Neutrophil (primary cell): ENCODE data around the gene NR1D2.

Source experiments
- H3K27ac ChIP-seq: fragments of 200-600 bp; sonication (generic); 2 replicates; pipeline ENCODE4 v1.5.1; 2016; ENCODE audit warnings: mild to moderate bottlenecking, moderate library complexity
- H3K27me3 ChIP-seq: fragments of 200-600 bp; sonication (generic); 2 replicates; pipeline ENCODE4 v1.6.0; 2016; ENCODE audit warnings: mild to moderate bottlenecking
- H3K36me3 ChIP-seq: fragments of 200-600 bp; sonication (generic); 2 replicates; pipeline ENCODE4 v1.5.1; 2017
- H3K4me1 ChIP-seq, 2 experiments: fragments of 200-600 bp in 1 of 2; sonication (generic) in 1 of 2; 1 replicate in 1 of 2; 2 replicates in 1 of 2; pipeline versions ENCODE4 v1.5.1 to v1.6.1; 2013 to 2016; ENCODE audit warnings: low read depth in 1 of 2, low read length in 1 of 2, mild to moderate bottlenecking in 1 of 2, moderate library complexity in 1 of 2; ENCODE audit not compliant: control insufficient read depth in 1 of 2, insufficient read depth in 1 of 2
- H3K4me3 ChIP-seq, 2 experiments: fragments of 200-600 bp in 1 of 2; sonication (generic) in 1 of 2; 1 replicate in 1 of 2; 2 replicates in 1 of 2; pipeline ENCODE4 v1.5.1; 2013 to 2016; ENCODE audit warnings: low read depth in 1 of 2, low read length in 1 of 2, mild to moderate bottlenecking in 1 of 2, moderate library complexity in 1 of 2
- H3K9me3 ChIP-seq: fragments of 200-600 bp; sonication (generic); 2 replicates; pipeline ENCODE4 v1.5.1; 2016
- TF ChIP-seq, protein P1 (sequence below): fragments of 200-600 bp; sonication (generic); IDR thresholded peaks from 2 replicates; pipeline ENCODE4 v1.5.1; 2016; ENCODE audit warnings: antibody characterized with exemption

The NR1D2 gene

DNA sequence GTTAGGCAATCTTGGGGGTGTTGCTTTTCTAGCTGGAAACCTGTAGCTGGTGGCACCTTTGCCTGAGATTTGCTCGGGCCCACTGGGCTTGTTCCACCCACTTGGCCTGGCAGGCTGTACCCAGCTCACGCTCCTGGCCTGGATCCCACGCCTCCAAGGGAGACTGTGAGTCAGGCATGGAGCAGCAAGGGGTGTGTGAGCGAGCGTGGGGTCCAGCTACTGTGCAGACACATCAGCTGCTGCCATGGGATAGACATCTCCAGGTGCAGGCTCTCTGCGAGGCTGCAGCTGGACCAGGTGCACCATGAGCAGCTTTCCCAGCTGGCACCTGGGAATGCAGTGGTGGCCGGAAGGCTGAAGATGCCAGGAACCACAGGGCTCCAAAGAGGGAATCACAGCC, 36.0 kb downstream of the NR1D2 start:
- no peaks in the 10 kb centered on the region for H3K36me3 ChIP-seq
- H3K4me1 ChIP-seq = no peaks in the 10 kb centered on the region
- no peaks in the 10 kb centered on the region for H3K27me3 ChIP-seq
- no peaks in the 10 kb centered on the region for H3K9me3 ChIP-seq
- no peak overlapping the region for H3K4me3 ChIP-seq
- TF ChIP-seq, protein P1, sequence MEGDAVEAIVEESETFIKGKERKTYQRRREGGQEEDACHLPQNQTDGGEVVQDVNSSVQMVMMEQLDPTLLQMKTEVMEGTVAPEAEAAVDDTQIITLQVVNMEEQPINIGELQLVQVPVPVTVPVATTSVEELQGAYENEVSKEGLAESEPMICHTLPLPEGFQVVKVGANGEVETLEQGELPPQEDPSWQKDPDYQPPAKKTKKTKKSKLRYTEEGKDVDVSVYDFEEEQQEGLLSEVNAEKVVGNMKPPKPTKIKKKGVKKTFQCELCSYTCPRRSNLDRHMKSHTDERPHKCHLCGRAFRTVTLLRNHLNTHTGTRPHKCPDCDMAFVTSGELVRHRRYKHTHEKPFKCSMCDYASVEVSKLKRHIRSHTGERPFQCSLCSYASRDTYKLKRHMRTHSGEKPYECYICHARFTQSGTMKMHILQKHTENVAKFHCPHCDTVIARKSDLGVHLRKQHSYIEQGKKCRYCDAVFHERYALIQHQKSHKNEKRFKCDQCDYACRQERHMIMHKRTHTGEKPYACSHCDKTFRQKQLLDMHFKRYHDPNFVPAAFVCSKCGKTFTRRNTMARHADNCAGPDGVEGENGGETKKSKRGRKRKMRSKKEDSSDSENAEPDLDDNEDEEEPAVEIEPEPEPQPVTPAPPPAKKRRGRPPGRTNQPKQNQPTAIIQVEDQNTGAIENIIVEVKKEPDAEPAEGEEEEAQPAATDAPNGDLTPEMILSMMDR = no peak
- H3K27ac ChIP-seq = no peak overlapping the region

DNA sequence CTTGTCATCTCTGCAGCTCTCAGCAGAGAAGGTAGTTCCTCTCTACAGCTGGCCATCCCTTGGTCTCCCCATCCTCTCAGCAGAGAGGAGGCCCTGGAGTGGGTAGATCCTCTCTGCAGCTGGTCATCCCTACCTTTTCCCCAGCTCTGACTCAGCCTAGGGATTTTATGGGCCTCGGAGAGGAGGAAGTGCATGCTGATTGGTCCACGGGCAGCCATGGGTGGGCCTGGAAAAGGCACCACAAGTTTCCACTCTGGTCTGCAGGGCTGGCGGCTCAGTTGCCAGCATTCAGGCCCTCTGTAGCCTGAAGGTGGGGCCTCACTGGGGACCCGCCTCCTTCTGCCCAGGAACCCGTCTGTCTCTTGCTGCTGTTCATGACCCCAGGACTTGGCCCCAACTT, 36.9 kb downstream of the NR1D2 start:
- Histone ChIP-seq H3K27ac (no peak overlapping the region), H3K27me3 (no peaks in the 10 kb centered on the region), H3K4me3 (no peak overlapping the region), H3K4me1 (peaks cover 0 to under 1% of the 10 kb centered on the region in 2 experiments), H3K36me3 (no peaks in the 10 kb centered on the region), H3K9me3 (no peaks in the 10 kb centered on the region)
- TF ChIP-seq, protein P1 = no peak

DNA sequence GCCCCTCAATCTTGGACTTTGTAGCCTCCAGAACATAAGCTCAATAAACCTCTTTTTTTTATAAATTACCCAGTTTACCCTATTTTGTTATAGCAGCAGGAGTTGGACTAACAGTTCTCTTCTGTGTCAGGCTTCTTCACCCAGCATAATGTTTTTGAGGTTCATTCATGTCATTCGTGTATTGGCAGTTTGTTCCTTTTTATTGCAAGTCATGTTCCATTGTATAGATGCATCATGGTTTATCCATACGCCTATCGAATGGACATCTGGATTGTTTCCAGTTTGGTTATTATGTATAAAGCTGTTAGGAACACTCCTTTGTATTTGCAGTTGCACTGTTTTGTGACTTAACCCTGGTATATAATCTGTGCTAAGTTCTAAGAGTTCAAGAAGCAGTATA, 39.8 kb downstream of the NR1D2 start:
- H3K27me3 ChIP-seq = no peaks in the 10 kb centered on the region
- H3K4me1 ChIP-seq = peaks cover 6 to 9% of the 10 kb centered on the region in 2 experiments
- H3K36me3 ChIP-seq = no peaks in the 10 kb centered on the region
- no peak overlapping the region for H3K27ac ChIP-seq
- H3K9me3 ChIP-seq = no peaks in the 10 kb centered on the region
- no peak overlapping the region for H3K4me3 ChIP-seq
- TF ChIP-seq, protein P1 = no peak

DNA sequence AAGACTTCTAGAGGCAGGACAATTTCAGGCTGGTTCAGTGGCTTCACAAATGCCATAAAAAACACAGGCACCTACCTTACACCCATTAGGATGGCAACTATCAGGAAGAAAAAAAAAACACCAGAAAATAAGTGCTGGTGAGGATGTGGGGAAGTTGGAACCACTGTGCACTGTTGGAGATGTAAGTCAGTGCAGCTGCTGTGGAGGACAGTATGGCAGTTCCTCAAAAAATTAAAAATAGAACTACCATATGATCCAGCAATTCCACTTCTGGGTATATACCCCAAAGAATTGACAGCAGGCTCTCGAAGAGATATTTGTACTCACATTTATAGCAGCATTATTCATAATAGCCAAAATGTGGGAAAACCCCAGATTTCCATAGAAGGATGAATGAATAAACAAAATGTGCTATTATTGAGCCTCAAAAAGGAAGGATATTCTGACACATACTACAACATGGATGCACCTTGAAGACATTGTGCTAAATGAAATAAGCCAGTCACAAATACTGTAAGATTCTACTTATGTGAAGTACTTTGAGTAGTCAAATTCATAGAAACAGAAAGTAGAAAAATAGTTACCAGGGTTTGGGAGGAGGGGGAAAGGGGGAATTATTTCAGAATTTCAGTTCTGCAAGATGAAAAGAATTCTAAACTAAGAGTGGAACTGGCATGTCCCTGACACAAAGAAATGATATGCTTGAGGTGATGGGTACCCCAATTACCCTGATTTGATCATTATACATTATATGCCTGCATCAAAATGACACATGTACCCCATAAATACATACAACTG, 40.9 kb downstream of the NR1D2 start:
- TF ChIP-seq, protein P1 = no peak
- Histone ChIP-seq H3K4me3 (no peak overlapping the region), H3K36me3 (no peaks in the 10 kb centered on the region), H3K9me3 (no peaks in the 10 kb centered on the region), H3K27ac (no peak overlapping the region), H3K27me3 (no peaks in the 10 kb centered on the region), H3K4me1 (peaks cover 6 to 9% of the 10 kb centered on the region in 2 experiments)

DNA sequence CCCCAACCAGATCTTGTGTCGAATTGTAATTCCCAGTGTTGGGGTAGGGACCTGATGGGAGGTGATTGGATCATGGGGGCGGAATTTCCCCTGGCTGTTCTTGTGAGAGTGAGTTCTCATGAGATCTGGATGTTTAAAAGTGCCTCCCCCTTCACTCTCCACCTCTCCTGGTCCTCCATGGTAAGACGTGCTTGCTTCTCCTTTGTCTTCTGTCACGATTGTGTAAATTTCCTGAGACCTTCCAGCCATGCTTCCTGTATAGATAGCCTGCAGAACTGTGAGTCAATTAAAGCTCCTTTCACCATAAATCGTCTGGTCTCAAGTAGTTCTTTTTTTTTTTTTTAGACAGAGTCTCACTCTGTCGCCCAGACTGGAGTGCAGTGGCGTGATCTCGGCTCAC, 42.3 kb downstream of the NR1D2 start:
- Histone ChIP-seq H3K9me3 (no peaks in the 10 kb centered on the region), H3K4me1 (peaks cover 6 to 9% of the 10 kb centered on the region in 2 experiments), H3K27ac (no peak overlapping the region), H3K27me3 (no peaks in the 10 kb centered on the region), H3K36me3 (no peaks in the 10 kb centered on the region), H3K4me3 (no peak overlapping the region)
- TF ChIP-seq, protein P1 = no peak
